Mammary epithelial cell (primary cell): ENCODE data around the gene LEMD3.

Source experiments
- EZH2 ChIP-seq: IDR thresholded peaks from 2 replicates; pipeline ENCODE4 v1.6.1; 2012; ENCODE audit warnings: low read length, inconsistent platforms, borderline replicate concordance
- TF ChIP-seq, protein P1 (sequence below), 2 donors: IDR thresholded peaks in 1 of 2; conservative IDR thresholded peaks in 1 of 2; 2 replicates each; pipeline ENCODE4 v1.5.1; 2011 to 2012; ENCODE audit warnings: inconsistent platforms in 2 of 2, low read length in 2 of 2, mild to moderate bottlenecking in 2 of 2, control low read depth in 1 of 2, low read depth in 1 of 2; ENCODE audit not compliant: insufficient read depth in 1 of 2; ENCODE audit errors: extremely low read depth in 1 of 2

DNA sequence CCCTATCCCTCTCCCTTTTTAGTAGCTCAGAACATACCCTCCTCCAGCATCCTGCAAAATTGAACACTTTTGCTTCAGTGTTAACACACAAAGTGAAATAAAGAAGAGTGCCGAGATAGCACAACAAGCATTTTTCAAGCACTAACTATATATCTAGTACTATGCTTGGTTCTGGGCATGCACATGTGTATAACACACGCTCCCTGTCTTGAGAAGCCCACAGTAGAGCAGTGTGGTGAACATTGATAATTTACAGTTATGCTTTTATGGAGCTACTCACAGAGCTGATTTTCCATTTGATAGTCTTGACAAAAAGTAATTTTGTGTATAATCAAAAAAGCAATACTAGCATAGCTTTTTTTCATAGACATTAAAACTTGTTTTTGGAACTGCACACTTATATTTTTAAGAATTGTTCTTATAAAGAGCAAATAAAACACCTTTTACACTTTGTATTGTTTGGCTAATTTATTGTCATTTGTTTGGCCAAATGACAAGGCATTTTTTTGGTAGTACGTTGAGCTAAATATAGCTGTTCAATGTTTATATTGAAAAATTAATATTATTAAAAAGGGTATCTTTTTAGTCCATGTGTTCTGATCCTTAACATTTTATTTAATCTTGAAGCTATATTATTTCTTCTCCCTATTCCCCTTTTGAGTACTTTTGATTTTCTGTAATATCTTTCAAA lies 39.7 kb downstream of the LEMD3 start:
- TF ChIP-seq, protein P1, sequence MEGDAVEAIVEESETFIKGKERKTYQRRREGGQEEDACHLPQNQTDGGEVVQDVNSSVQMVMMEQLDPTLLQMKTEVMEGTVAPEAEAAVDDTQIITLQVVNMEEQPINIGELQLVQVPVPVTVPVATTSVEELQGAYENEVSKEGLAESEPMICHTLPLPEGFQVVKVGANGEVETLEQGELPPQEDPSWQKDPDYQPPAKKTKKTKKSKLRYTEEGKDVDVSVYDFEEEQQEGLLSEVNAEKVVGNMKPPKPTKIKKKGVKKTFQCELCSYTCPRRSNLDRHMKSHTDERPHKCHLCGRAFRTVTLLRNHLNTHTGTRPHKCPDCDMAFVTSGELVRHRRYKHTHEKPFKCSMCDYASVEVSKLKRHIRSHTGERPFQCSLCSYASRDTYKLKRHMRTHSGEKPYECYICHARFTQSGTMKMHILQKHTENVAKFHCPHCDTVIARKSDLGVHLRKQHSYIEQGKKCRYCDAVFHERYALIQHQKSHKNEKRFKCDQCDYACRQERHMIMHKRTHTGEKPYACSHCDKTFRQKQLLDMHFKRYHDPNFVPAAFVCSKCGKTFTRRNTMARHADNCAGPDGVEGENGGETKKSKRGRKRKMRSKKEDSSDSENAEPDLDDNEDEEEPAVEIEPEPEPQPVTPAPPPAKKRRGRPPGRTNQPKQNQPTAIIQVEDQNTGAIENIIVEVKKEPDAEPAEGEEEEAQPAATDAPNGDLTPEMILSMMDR (conservative IDR thresholded peaks at IDR 0.05 in 1 of 2, IDR thresholded peaks at IDR 0.05 in 1 of 2; ENCODE audit: extremely low read depth in 1 of 2, insufficient read depth in 1 of 2, low read depth in 1 of 2, low read length in 2 of 2) = no peak
- TF ChIP-seq EZH2 = no peak
